ENCODE measurements around the gene COL4A2.

The COL4A2 gene

GRCh38 chr13:110525328-110526319 is 218.5 kb downstream of the COL4A2 start:
- Histone ChIP-seq H2AFZ (ENCODE audit: low read depth) (peak overlapping the region; percentile 61; the same call in 1 of the 2 replicates), H3K27ac (peak overlapping the region; percentile 50), H4K20me1 (ENCODE audit: insufficient read depth) (no peaks in the 10 kb centered on the region), H3K4me2 (peak overlapping the region; percentile 73), H3K4me3 (IDR thresholded peaks at IDR 0.05; ENCODE audit: insufficient read depth, low read depth, low read length) (no peak overlapping the region), H3K9ac (no peak overlapping the region; the same call in 1 of the 2 replicates), H3K27me3 (ENCODE audit: insufficient read depth, low read depth) (no peaks in the 10 kb centered on the region), H3K4me1 (ENCODE audit: low read depth, poor library complexity, severe bottlenecking) (peaks cover 29% of the 10 kb centered on the region), H3K36me3 (ENCODE audit: insufficient read depth) (no peaks in the 10 kb centered on the region), H3K79me2 (ENCODE audit: insufficient read depth, low read depth) (no peaks in the 10 kb centered on the region)
- 0 out of 2 replicates have a peak, but pooled peaks have one; percentile 29 for TF ChIP-seq CTCF (conservative IDR thresholded peaks at IDR 0.05; ENCODE audit: low read depth, low read length)

- no peak overlapping the region for H3K4me3 ChIP-seq (IDR thresholded peaks at IDR 0.05; ENCODE audit: insufficient read depth, low read depth, low read length)
- H3K79me2 ChIP-seq (ENCODE audit: insufficient read depth, low read depth): no peaks in the 10 kb centered on the region
- H3K9ac ChIP-seq: no peak overlapping the region
- no peak overlapping the region for H3K27ac ChIP-seq
- no peaks in the 10 kb centered on the region for H3K27me3 ChIP-seq (ENCODE audit: insufficient read depth, low read depth)
- H3K4me1 ChIP-seq (ENCODE audit: low read depth, poor library complexity, severe bottlenecking): peaks cover 29% of the 10 kb centered on the region
- no peak for TF ChIP-seq CTCF (conservative IDR thresholded peaks at IDR 0.05; ENCODE audit: low read depth, low read length)
- no peaks in the 10 kb centered on the region for H4K20me1 ChIP-seq (ENCODE audit: insufficient read depth)
- no peak overlapping the region for H3K4me2 ChIP-seq
- no peak overlapping the region for H2AFZ ChIP-seq (ENCODE audit: low read depth)
- no peaks in the 10 kb centered on the region for H3K36me3 ChIP-seq (ENCODE audit: insufficient read depth)
Measured at GRCh38 chr13:110528371-110528770, 221.3 kb downstream of the COL4A2 start.

GRCh38 chr13:110528911-110529310 is 221.8 kb downstream of the COL4A2 start:
- H3K27me3 ChIP-seq (ENCODE audit: insufficient read depth, low read depth): no peaks in the 10 kb centered on the region
- H3K27ac ChIP-seq: no peak overlapping the region
- no peaks in the 10 kb centered on the region for H4K20me1 ChIP-seq (ENCODE audit: insufficient read depth)
- peaks cover 27% of the 10 kb centered on the region for H3K4me1 ChIP-seq (ENCODE audit: low read depth, poor library complexity, severe bottlenecking)
- H3K9ac ChIP-seq: no peak overlapping the region
- H3K4me2 ChIP-seq: no peak overlapping the region
- TF ChIP-seq CTCF (conservative IDR thresholded peaks at IDR 0.05; ENCODE audit: low read depth, low read length): no peak
- H3K36me3 ChIP-seq (ENCODE audit: insufficient read depth): no peaks in the 10 kb centered on the region
- H3K4me3 ChIP-seq (IDR thresholded peaks at IDR 0.05; ENCODE audit: insufficient read depth, low read depth, low read length): no peak overlapping the region
- H3K79me2 ChIP-seq (ENCODE audit: insufficient read depth, low read depth): no peaks in the 10 kb centered on the region
- no peak overlapping the region for H2AFZ ChIP-seq (ENCODE audit: low read depth)

GRCh38 chr13:110529522-110530311 is 222.6 kb downstream of the COL4A2 start:
- no peak overlapping the region for H2AFZ ChIP-seq (ENCODE audit: low read depth)
- H3K4me2 ChIP-seq: no peak overlapping the region
- no peaks in the 10 kb centered on the region for H3K36me3 ChIP-seq (ENCODE audit: insufficient read depth)
- no peaks in the 10 kb centered on the region for H3K79me2 ChIP-seq (ENCODE audit: insufficient read depth, low read depth)
- no peak overlapping the region for H3K4me3 ChIP-seq (IDR thresholded peaks at IDR 0.05; ENCODE audit: insufficient read depth, low read depth, low read length)
- H3K4me1 ChIP-seq (ENCODE audit: low read depth, poor library complexity, severe bottlenecking): peaks cover 19% of the 10 kb centered on the region
- H3K9ac ChIP-seq: no peak overlapping the region
- no peaks in the 10 kb centered on the region for H4K20me1 ChIP-seq (ENCODE audit: insufficient read depth)
- TF ChIP-seq CTCF (conservative IDR thresholded peaks at IDR 0.05; ENCODE audit: low read depth, low read length): no peak
- no peaks in the 10 kb centered on the region for H3K27me3 ChIP-seq (ENCODE audit: insufficient read depth, low read depth)
- no peak overlapping the region for H3K27ac ChIP-seq
